Pancreas (tissue), 10 donors: ENCODE measurements around the gene EMC1. TPM values are rescaled to one million over a fixed set of nuclear protein-coding genes. Genes with fewer than 3 reads are reported as not detected.
"Not testable (repeated sequence)": the region's sequence is repeated elsewhere in the genome, so short reads cannot be mapped to it uniquely, and the experiment has no call there.

Experiments
- ATAC-seq, 4 donors: fragments of 200-7000 bp; cut with Tn5 transposase; one replicate each; pipeline versions ENCODE4 v1.8.0 to v1.9.1; 2020; ENCODE audit warnings: mild to moderate bottlenecking in 4 of 4, moderate library complexity in 4 of 4
- DNase-seq, 6 donors: peaks; one replicate each; pipeline ENCODE4 v3.0.0-alpha.2; 2020
- FAIRE-seq: peaks from 2 replicates; lab custom pipeline; 2012; peaks lifted over from hg19 to GRCh38; lab: Jason Lieb, UNC
- H3K27ac ChIP-seq, 4 donors: fragments of 200-600 bp; sonication (generic); 1 replicate in 3 of 4; 2 replicates in 1 of 4; pipeline versions ENCODE4 v1.5.0 to v1.8.0; 2020
- H3K27me3 ChIP-seq, 4 donors: fragments of 200-600 bp; one replicate each; pipeline ENCODE4 v1.8.0; 2021
- H3K36me3 ChIP-seq, 3 donors: fragments of 200-600 bp; sonication (generic) in 1 of 3; one replicate each; pipeline versions ENCODE4 v1.5.0 to v1.8.0; 2020 to 2021
- H3K4me1 ChIP-seq, 3 donors: fragments of 200-600 bp; one replicate each; pipeline ENCODE4 v1.8.0; 2021
- H3K4me3 ChIP-seq, 4 donors: fragments of 200-600 bp; sonication (generic) in 2 of 4; one replicate each; pipeline versions ENCODE4 v1.5.0 to v1.8.0; 2020 to 2021
- H3K9me3 ChIP-seq, 4 donors: fragments of 200-600 bp; one replicate each; pipeline ENCODE4 v1.8.0; 2021
- WGBS, 2 donors: extraction: QIAGEN DNeasy Blood & Tissue Kit; methylation state at CpG; one replicate each; pipeline ENCODE4 v1.1.7; 2013; 5-methylcytosine and 5-hydroxymethylcytosine counted together
- intact Hi-C, 3 donors: fragments of 100-400 bp; cut with DNase I; formaldehyde crosslinking; loops; one replicate each; pipeline versions ENCODE4 v1.11.1 to v1.14.2; 2022
- polyA plus RNA-seq, 2 donors: library from polyadenylated mRNA; stranded (reverse); fragments of 200-250 nt; gene quantifications; one replicate each; pipeline ENCODE4 v1.2.3, GENCODE V29; 2013
- total RNA-seq, 6 donors: library from RNA; stranded (reverse); fragmentation: NEBNext Ultra II Directional in 4 of 6; extraction: Animal tissue kit (Norgen Biotek cat#: 25700) in 4 of 6; gene quantifications; one replicate each; pipeline versions ENCODE4 v1.2.1 to v1.2.4, GENCODE V29; 2021 to 2023
- TF ChIP-seq, protein P1 (sequence below), 4 donors: fragments of 200-600 bp; sonication (generic) in 3 of 4; IDR thresholded peaks; one replicate each; pipeline versions ENCODE4 v1.5.0 to v1.8.0; 2021; ENCODE audit warnings: antibody characterized with exemption in 4 of 4
- donor health status: healthy with polysubstance abuse.
- donor health status: DM: no; HTN: no; CAD: no; lungs with moderate emphysema.
- donor health status: DM: no; HTN: no; CAD: no.
- donor health status: control.
- donor health status: control.
- donor health status: Bipolar disorder and iron deficiency.
- donor health status: DM: yes; HTN: yes; CAD: no.
- donor health status: DM: no; HTN: no; CAD: no.
- donor health status: DM: no; HTN: no; CAD: no.
- donor health status: DM: yes; HTN: yes; CAD: no.

The EMC1 gene
- total and polyA plus RNA-seq, 8 donors, result 9.2 to 21.0 (median 14.8) TPM

DNA sequence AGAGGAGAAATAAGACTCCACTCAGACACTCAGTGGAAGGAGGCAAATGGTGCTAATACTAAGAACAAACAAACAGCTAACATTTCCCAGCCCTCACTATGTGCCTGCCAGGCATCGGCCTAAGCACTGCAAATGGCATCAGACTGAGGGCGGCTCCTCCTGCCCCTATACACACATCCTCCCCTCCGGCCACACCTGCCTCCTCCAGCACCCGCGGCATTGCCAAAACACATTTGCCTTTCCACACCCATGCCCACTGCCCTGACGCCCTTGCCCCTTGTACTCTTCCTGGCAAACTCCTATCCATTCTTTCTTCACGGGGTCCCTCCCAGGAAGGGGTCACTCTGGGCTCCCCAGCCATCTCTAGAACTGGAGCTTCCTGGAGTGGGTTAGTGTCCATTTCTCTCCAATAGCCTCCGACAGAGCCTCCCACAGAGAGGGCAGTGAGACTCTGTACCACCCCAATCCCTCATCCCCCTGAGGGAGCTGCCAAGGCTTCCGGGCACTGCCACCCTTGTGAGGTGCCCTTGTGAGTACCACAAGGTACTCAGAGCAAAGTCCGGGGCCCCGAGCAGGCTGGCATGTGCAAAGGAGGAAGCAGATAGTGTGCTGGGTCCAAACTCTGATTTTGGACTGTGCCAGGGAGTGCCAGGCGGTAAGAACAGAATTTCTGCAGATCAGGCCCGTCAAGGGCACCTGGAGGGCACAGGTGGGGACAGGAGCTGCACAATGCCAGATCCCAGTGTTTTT, 36.3 kb upstream of the EMC1 start:
- intact Hi-C loops, result no loop called here
- TF ChIP-seq, protein P1, sequence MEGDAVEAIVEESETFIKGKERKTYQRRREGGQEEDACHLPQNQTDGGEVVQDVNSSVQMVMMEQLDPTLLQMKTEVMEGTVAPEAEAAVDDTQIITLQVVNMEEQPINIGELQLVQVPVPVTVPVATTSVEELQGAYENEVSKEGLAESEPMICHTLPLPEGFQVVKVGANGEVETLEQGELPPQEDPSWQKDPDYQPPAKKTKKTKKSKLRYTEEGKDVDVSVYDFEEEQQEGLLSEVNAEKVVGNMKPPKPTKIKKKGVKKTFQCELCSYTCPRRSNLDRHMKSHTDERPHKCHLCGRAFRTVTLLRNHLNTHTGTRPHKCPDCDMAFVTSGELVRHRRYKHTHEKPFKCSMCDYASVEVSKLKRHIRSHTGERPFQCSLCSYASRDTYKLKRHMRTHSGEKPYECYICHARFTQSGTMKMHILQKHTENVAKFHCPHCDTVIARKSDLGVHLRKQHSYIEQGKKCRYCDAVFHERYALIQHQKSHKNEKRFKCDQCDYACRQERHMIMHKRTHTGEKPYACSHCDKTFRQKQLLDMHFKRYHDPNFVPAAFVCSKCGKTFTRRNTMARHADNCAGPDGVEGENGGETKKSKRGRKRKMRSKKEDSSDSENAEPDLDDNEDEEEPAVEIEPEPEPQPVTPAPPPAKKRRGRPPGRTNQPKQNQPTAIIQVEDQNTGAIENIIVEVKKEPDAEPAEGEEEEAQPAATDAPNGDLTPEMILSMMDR (IDR thresholded peaks at IDR 0.05), result no peak
- FAIRE-seq (no peak), DNase-seq (peak; percentile 52 to 82 (median 68)), ATAC-seq (peak; percentile 16 to 50 (median 42))
- Histone ChIP-seq H3K27me3 (no peaks in the 10 kb centered on the region), H3K4me1 (peaks cover 0 to 8% (median 6%) of the 10 kb centered on the region in 3 donors), H3K36me3 (peaks cover 0 to 13% (median 0%) of the 10 kb centered on the region in 3 donors), H3K9me3 (no peaks in the 10 kb centered on the region), H3K4me3 (peak overlapping the region; percentile 46 to 51 (median 49)), H3K27ac (peak overlapping the region; percentile 42 to 91 (median 72))
- 45 to 85% methylated on average over 13 of the region's 13 CpGs for WGBS, 2 donors

DNA sequence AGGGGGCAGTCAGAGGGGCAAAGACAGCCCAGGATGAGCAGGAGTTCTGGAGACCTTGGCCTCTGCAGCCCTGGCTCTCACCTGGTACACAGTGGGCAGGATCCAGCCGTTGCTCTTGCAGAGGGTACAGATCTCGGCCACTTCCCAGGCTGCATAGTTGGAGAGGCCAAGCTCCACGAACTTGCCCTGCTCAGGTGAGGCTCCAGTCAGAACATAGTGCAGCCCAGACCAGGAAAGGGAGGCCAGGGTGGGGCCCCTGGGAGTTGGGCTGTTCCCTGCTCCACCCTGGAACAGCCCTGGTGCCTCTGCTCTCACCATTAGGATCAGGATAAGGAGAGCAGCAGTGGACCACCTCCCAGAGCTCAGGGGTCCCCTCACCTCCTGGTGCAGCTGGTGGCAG, 34.5 kb upstream of the EMC1 start:
- Histone ChIP-seq H3K36me3 (peaks cover 0 to 17% (median 0%) of the 10 kb centered on the region in 3 donors), H3K27ac (peak overlapping the region; percentile 10 to 91 (median 66)), H3K4me3 (peak overlapping the region in 2 of 4 donors; percentile 49 to 51)
- DNase-seq (peak in 2 of 6 donors; percentile 49 to 60), ATAC-seq (peak; percentile 1 to 8 (median 4))
- H3K27me3 ChIP-seq, intact Hi-C loops, H3K4me1 ChIP-seq, FAIRE-seq, H3K9me3 ChIP-seq: not testable (repeated sequence)
- WGBS, 2 donors, result 37 to 87% methylated on average over 3 of the region's 3 CpGs

DNA sequence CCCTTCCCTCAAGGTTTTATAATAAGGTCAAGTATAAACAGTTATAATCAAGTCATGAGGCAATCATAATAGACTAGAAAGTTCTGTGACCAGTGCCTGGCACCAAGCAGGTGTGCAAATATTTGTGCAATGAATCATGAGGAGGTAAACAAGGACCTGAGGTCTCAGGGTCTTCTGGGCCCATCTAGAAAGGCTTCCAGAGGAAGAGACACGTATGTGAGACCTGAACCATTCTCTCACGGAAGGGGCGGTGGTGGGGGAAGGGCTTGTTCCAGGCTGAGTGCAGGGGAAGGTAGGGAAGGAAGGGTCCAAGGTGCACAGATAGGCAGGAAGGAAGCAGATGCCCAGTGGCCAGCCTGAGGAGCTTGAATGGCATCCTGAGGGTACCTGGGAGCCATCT, 34.0 kb upstream of the EMC1 start:
- FAIRE-seq, H3K9me3 ChIP-seq, intact Hi-C loops, H3K27me3 ChIP-seq, H3K4me3 ChIP-seq, H3K4me1 ChIP-seq: not testable (repeated sequence)
- Histone ChIP-seq H3K36me3 (peaks cover 0 to 17% (median 0%) of the 10 kb centered on the region in 3 donors), H3K27ac (peak overlapping the region in 3 of 4 donors; percentile 45 to 91 (median 88))
- WGBS, 2 donors, result 54 to 72% methylated on average over 2 to 3 of the region's 3 CpGs
- DNase-seq (peak in 4 of 6 donors; percentile 66 to 71 (median 68)), ATAC-seq (peak; percentile 51 to 58 (median 52))

DNA sequence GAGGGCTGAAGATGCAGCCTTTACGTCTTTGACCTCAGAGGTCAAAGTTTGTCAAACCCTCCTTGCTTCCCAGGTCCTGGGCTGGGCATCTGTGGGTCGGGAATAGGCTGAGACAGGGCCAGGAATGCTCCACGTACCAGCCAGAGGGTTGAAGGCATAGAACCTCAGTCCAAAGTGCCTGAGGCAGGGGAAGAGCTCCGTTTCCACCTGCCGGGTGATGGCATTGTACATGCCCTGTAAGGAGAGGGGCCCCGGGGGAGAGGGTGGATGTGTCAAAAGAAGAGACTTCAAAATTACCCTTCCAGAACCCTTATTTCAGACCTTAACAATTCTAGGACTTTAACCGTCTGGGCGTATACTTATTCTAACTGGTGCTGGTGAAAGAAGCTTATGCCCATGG, 33.6 kb upstream of the EMC1 start:
- no peaks in the 10 kb centered on the region for H3K27me3 ChIP-seq
- DNase-seq, result no peak
- no peaks in the 10 kb centered on the region for H3K9me3 ChIP-seq
- TF ChIP-seq, protein P1 (IDR thresholded peaks at IDR 0.05), result no peak
- H3K27ac ChIP-seq, result peak overlapping the region in 2 of 4 donors; percentile 72 to 78
- H3K4me1 ChIP-seq, result peaks cover 0 to 8% (median 6%) of the 10 kb centered on the region in 3 donors
- ATAC-seq, result no peak
- peaks cover 0 to 17% (median 0%) of the 10 kb centered on the region in 3 donors for H3K36me3 ChIP-seq
- WGBS, 2 donors, result 79 to 86% methylated on average over 8 of the region's 8 CpGs
- intact Hi-C loops, result no loop called here
- FAIRE-seq, result no peak
- H3K4me3 ChIP-seq, result peak overlapping the region in 2 of 4 donors; percentile 1 to 9

DNA sequence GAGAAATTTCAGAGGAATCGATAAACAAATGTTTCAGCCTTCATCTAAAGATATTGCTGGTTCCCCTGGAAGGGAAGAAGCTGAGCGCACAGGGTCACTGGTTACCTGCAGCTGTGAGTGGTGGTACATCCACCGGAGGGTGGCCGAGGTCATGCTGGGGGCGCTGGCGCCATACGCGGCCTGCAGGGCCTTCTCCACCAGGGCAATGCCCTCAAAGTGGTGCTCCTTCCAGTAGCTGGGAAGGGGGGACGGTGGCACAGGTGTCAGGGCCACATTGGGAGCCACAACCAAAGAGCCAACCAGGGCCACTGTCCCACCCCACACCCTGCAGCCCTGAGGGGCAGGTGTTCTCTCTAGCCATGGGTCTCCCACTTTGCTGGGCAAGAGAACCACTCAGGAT, 32.6 kb upstream of the EMC1 start:
- DNase-seq (peak in 1 of 6 donors; percentile 42), ATAC-seq (no peak), FAIRE-seq (no peak)
- TF ChIP-seq, protein P1 (IDR thresholded peaks at IDR 0.05), result no peak
- WGBS, 2 donors, result 95 to 99% methylated on average over 9 of the region's 9 CpGs
- no peak overlapping the region for H3K4me3 ChIP-seq
- intact Hi-C loops, result no loop called here
- H3K4me1 ChIP-seq, result peaks cover 0 to 8% (median 6%) of the 10 kb centered on the region in 3 donors
- H3K9me3 ChIP-seq, result no peaks in the 10 kb centered on the region
- H3K27me3 ChIP-seq, result no peaks in the 10 kb centered on the region
- H3K27ac ChIP-seq, result peak overlapping the region in 2 of 4 donors; percentile 72 to 78
- H3K36me3 ChIP-seq, result peaks cover 0 to 17% (median 0%) of the 10 kb centered on the region in 3 donors

DNA sequence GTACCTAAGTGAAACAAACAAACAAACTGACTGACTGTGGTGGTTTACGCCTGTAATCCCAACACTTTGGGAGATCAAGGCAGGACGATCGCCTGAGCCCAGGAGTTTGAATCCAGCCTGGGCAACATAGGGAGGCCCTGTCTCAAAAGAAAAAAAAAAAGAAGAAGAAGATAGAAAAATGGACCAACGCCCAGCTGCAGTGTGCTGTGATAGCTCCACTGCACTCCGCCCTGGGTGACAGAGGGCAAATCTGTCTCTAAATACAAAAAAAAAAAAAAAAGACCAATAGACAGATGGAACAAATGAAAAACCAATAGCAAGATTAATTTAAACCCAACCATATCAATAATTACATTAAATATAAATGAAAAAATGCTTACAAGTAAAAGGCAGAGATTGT, 23.3 kb upstream of the EMC1 start:
- Histone ChIP-seq H3K36me3 (no peaks in the 10 kb centered on the region), H3K9me3 (no peaks in the 10 kb centered on the region), H3K27ac (no peak overlapping the region), H3K27me3 (no peaks in the 10 kb centered on the region), H3K4me3 (no peak overlapping the region), H3K4me1 (peaks cover 0 to 7% (median 4%) of the 10 kb centered on the region in 3 donors)
- intact Hi-C loops, result no loop called here
- FAIRE-seq (no peak), ATAC-seq (no peak), DNase-seq (no peak)
- 97 to 98% methylated on average over 5 of the region's 5 CpGs for WGBS, 2 donors
- TF ChIP-seq, protein P1 (IDR thresholded peaks at IDR 0.05), result no peak

DNA sequence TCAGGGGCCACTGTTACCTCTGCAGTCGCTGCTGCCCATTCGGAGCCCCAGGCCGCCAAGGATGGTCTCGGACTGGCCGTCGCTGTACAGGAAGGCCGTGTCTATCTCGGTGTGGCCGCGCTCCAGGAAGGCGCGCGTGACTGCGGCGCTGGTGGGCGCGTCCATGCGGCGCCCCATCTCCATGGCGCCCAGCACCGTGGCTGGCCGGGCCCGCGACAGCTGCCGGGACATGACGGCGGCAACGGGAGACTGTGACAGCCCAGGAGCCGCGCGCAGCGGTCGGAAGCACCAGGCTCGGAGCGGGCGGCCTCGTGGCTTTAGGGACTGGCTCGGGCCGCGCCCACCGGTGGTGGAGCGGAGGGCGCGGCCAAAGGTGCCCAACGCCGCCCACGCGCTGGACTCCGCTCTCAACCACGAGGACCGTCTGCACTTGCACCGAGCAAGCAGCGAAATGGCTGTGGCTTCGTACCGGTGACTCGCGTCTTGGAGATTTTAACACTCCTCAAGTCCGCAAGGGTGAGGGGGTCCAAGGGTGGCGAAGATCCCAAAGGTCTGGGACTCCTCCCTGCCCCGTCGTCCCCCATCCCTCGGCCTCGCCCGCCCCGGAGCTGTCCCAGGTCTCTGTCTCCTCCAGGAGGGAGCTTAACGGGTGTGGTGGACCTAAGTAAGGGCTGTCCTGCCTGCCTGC, 22.7 kb upstream of the EMC1 start:
- intact Hi-C loops, H3K4me1 ChIP-seq, DNase-seq, H3K27ac ChIP-seq, H3K36me3 ChIP-seq, H3K9me3 ChIP-seq, FAIRE-seq, H3K27me3 ChIP-seq, H3K4me3 ChIP-seq: not testable (repeated sequence)
- ATAC-seq, result peak; percentile 21 to 43 (median 28)
- 54 to 64% methylated on average over 48 to 59 of the region's 66 CpGs for WGBS, 2 donors
